Measurements from ENCODE around the gene GLIS1.

Gene GLIS1

GRCh38 chr1:53733975-53734649 lies 4.9 kb downstream of the GLIS1 start:
- DNase-seq (ENCODE audit: low spot score in 2 of 2): no peak
- no peaks in the 10 kb centered on the region for H3K9me3 Mint-ChIP-seq
- H3K27ac Mint-ChIP-seq (ENCODE audit: low read depth): no peak overlapping the region
- no peak for ATAC-seq (replicated peaks; ENCODE audit: extremely low read depth, poor library complexity, severe bottlenecking)
- no peak overlapping the region for H3K4me3 Mint-ChIP-seq
- H3K27me3 Mint-ChIP-seq: peaks cover 49% of the 10 kb centered on the region
- H3K4me1 Mint-ChIP-seq: no peaks in the 10 kb centered on the region
- no peaks in the 10 kb centered on the region for H3K36me3 Mint-ChIP-seq (ENCODE audit: insufficient read depth)

GRCh38 chr1:53733447-53733931 lies 5.5 kb downstream of the GLIS1 start:
- Mint-ChIP-seq H3K9me3 (no peaks in the 10 kb centered on the region), H3K27ac (ENCODE audit: low read depth) (no peak overlapping the region), H3K4me3 (no peak overlapping the region), H3K36me3 (ENCODE audit: insufficient read depth) (no peaks in the 10 kb centered on the region), H3K27me3 (peaks cover 49% of the 10 kb centered on the region), H3K4me1 (no peaks in the 10 kb centered on the region)
- no peak for DNase-seq (ENCODE audit: low spot score in 2 of 2)
- ATAC-seq (replicated peaks; ENCODE audit: extremely low read depth, poor library complexity, severe bottlenecking): no peak

- no peak overlapping the region for H3K4me3 Mint-ChIP-seq
- no peaks in the 10 kb centered on the region for H3K4me1 Mint-ChIP-seq
- DNase-seq (ENCODE audit: low spot score in 2 of 2) (no peak), ATAC-seq (replicated peaks; ENCODE audit: extremely low read depth, poor library complexity, severe bottlenecking) (no peak)
- H3K27me3 Mint-ChIP-seq: peaks cover 49% of the 10 kb centered on the region
- no peaks in the 10 kb centered on the region for H3K36me3 Mint-ChIP-seq (ENCODE audit: insufficient read depth)
- H3K9me3 Mint-ChIP-seq: no peaks in the 10 kb centered on the region
- no peak overlapping the region for H3K27ac Mint-ChIP-seq (ENCODE audit: low read depth)
Observed at GRCh38 chr1:53732912-53733317, 6.0 kb downstream of the GLIS1 start.

- no peak overlapping the region for H3K4me3 Mint-ChIP-seq
Observed at GRCh38 chr1:53732409-53732808, 6.6 kb downstream of the GLIS1 start.

GRCh38 chr1:53731779-53732305 lies 7.1 kb downstream of the GLIS1 start:
- no peaks in the 10 kb centered on the region for H3K4me1 Mint-ChIP-seq
- H3K9me3 Mint-ChIP-seq: no peaks in the 10 kb centered on the region
- ATAC-seq (replicated peaks; ENCODE audit: extremely low read depth, poor library complexity, severe bottlenecking) (no peak), DNase-seq (ENCODE audit: low spot score in 2 of 2) (no peak)
- peaks cover 45% of the 10 kb centered on the region for H3K27me3 Mint-ChIP-seq
- no peak overlapping the region for H3K4me3 Mint-ChIP-seq
- H3K27ac Mint-ChIP-seq (ENCODE audit: low read depth): no peak overlapping the region
- no peaks in the 10 kb centered on the region for H3K36me3 Mint-ChIP-seq (ENCODE audit: insufficient read depth)

More at GRCh38 chr1:53732409-53732808, 6.6 kb downstream of the GLIS1 start:
- Mint-ChIP-seq H3K27me3 (peaks cover 49% of the 10 kb centered on the region), H3K4me1 (no peaks in the 10 kb centered on the region), H3K9me3 (no peaks in the 10 kb centered on the region), H3K36me3 (ENCODE audit: insufficient read depth) (no peaks in the 10 kb centered on the region), H3K27ac (ENCODE audit: low read depth) (no peak overlapping the region)
- DNase-seq (ENCODE audit: low spot score in 2 of 2): no peak
- ATAC-seq (replicated peaks; ENCODE audit: extremely low read depth, poor library complexity, severe bottlenecking): no peak

GRCh38 chr1:53731043-53731600 lies 7.8 kb downstream of the GLIS1 start:
- Mint-ChIP-seq H3K27ac (ENCODE audit: low read depth) (no peak overlapping the region), H3K27me3 (peaks cover 37% of the 10 kb centered on the region), H3K4me1 (no peaks in the 10 kb centered on the region), H3K4me3 (no peak overlapping the region), H3K36me3 (ENCODE audit: insufficient read depth) (no peaks in the 10 kb centered on the region), H3K9me3 (no peaks in the 10 kb centered on the region)
- no peak for DNase-seq (ENCODE audit: low spot score in 2 of 2)
- ATAC-seq (replicated peaks; ENCODE audit: extremely low read depth, poor library complexity, severe bottlenecking): no peak

GRCh38 chr1:53730224-53730865 lies 8.6 kb downstream of the GLIS1 start:
- H3K4me1 Mint-ChIP-seq: no peaks in the 10 kb centered on the region
- H3K27me3 Mint-ChIP-seq: peaks cover 30% of the 10 kb centered on the region
- no peaks in the 10 kb centered on the region for H3K36me3 Mint-ChIP-seq (ENCODE audit: insufficient read depth)
- no peaks in the 10 kb centered on the region for H3K9me3 Mint-ChIP-seq
- no peak overlapping the region for H3K27ac Mint-ChIP-seq (ENCODE audit: low read depth)
- ATAC-seq (replicated peaks; ENCODE audit: extremely low read depth, poor library complexity, severe bottlenecking) (no peak), DNase-seq (ENCODE audit: low spot score in 2 of 2) (no peak)
- no peak overlapping the region for H3K4me3 Mint-ChIP-seq

GRCh38 chr1:53729456-53730223 lies 9.3 kb downstream of the GLIS1 start:
- no peak overlapping the region for H3K27ac Mint-ChIP-seq (ENCODE audit: low read depth)

GRCh38 chr1:53728702-53729455 lies 10.1 kb downstream of the GLIS1 start:
- Mint-ChIP-seq H3K27me3 (peaks cover 15% of the 10 kb centered on the region), H3K27ac (ENCODE audit: low read depth) (no peak overlapping the region), H3K4me3 (no peak overlapping the region), H3K4me1 (no peaks in the 10 kb centered on the region), H3K36me3 (ENCODE audit: insufficient read depth) (no peaks in the 10 kb centered on the region), H3K9me3 (no peaks in the 10 kb centered on the region)
- no peak for DNase-seq (ENCODE audit: low spot score in 2 of 2)
- no peak for ATAC-seq (replicated peaks; ENCODE audit: extremely low read depth, poor library complexity, severe bottlenecking)

More at GRCh38 chr1:53729456-53730223, 9.3 kb downstream of the GLIS1 start:
- Mint-ChIP-seq H3K36me3 (ENCODE audit: insufficient read depth) (no peaks in the 10 kb centered on the region), H3K4me3 (no peak overlapping the region), H3K27me3 (peaks cover 23% of the 10 kb centered on the region), H3K9me3 (no peaks in the 10 kb centered on the region), H3K4me1 (no peaks in the 10 kb centered on the region)
- ATAC-seq (replicated peaks; ENCODE audit: extremely low read depth, poor library complexity, severe bottlenecking) (no peak), DNase-seq (ENCODE audit: low spot score in 2 of 2) (no peak)

- H3K27me3 Mint-ChIP-seq: peaks cover 8% of the 10 kb centered on the region
- H3K4me3 Mint-ChIP-seq: no peak overlapping the region
- no peaks in the 10 kb centered on the region for H3K9me3 Mint-ChIP-seq
- H3K4me1 Mint-ChIP-seq: no peaks in the 10 kb centered on the region
- no peak for ATAC-seq (replicated peaks; ENCODE audit: extremely low read depth, poor library complexity, severe bottlenecking)
- DNase-seq (ENCODE audit: low spot score in 2 of 2): no peak
- no peak overlapping the region for H3K27ac Mint-ChIP-seq (ENCODE audit: low read depth)
- no peaks in the 10 kb centered on the region for H3K36me3 Mint-ChIP-seq (ENCODE audit: insufficient read depth)
Observed at GRCh38 chr1:53728196-53728595, 10.8 kb downstream of the GLIS1 start.

GRCh38 chr1:53727461-53728092 lies 11.4 kb downstream of the GLIS1 start:
- Mint-ChIP-seq H3K4me1 (no peaks in the 10 kb centered on the region), H3K4me3 (no peak overlapping the region), H3K36me3 (ENCODE audit: insufficient read depth) (no peaks in the 10 kb centered on the region), H3K27ac (ENCODE audit: low read depth) (no peak overlapping the region), H3K9me3 (no peaks in the 10 kb centered on the region), H3K27me3 (peaks cover 2% of the 10 kb centered on the region)
- DNase-seq (ENCODE audit: low spot score in 2 of 2) (no peak), ATAC-seq (replicated peaks; ENCODE audit: extremely low read depth, poor library complexity, severe bottlenecking) (no peak)

Data from central memory CD8-positive, alpha-beta T cell (primary cell).